Lower leg skin (tissue), 4 donors: ENCODE measurements around the gene FAM13B. TPM values are rescaled to one million over a fixed set of nuclear protein-coding genes. Genes with fewer than 3 reads are reported as not detected.

ENCODE experiments used
- DNase-seq, 2 donors: peaks; one replicate each; pipeline ENCODE4 v3.0.0-alpha.2; 2019; ENCODE audit warnings: low spot score in 2 of 2
- H3K4me3 ChIP-seq: fragments of 200-600 bp; sonication (generic); 2 replicates; pipeline ENCODE4 v1.5.1; 2017; ENCODE audit warnings: mild to moderate bottlenecking, low read depth; ENCODE audit not compliant: poor library complexity, severe bottlenecking
- POLR2A ChIP-seq, 2 donors: fragments of 450-650 bp; IDR thresholded peaks; one replicate each; pipeline ENCODE4 v1.6.1; 2016 to 2017; ENCODE audit warnings: antibody characterized with exemption in 2 of 2, mild to moderate bottlenecking in 1 of 2, moderate library complexity in 1 of 2
- WGBS, 2 donors: methylation state at CpG; one replicate each; pipeline ENCODE4 v1.1.5; 2018; 5-methylcytosine and 5-hydroxymethylcytosine counted together
- intact Hi-C: fragments of 100-400 bp; cut with DNase I; formaldehyde crosslinking; loops from one replicate; pipeline ENCODE4 v1.15.0; 2023; ENCODE audit warnings: low total_unique reads
- total RNA-seq, 4 donors: library from RNA; depleted of rRNA; stranded (reverse); fragments of >200 nt; gene quantifications; one replicate each; pipeline ENCODE4 v1.1.0, GENCODE V29; 2016
- TF ChIP-seq, protein P1 (sequence below), 3 donors: fragments of 450-650 bp; IDR thresholded peaks; one replicate each; pipeline ENCODE4 v1.5.1; 2016; ENCODE audit warnings: antibody characterized with exemption in 3 of 3, mild to moderate bottlenecking in 3 of 3, moderate library complexity in 2 of 3

FAM13B gene
- total RNA-seq, 4 donors from 2014 or later: 17.9 to 25.6 (median 21.4) TPM

DNA sequence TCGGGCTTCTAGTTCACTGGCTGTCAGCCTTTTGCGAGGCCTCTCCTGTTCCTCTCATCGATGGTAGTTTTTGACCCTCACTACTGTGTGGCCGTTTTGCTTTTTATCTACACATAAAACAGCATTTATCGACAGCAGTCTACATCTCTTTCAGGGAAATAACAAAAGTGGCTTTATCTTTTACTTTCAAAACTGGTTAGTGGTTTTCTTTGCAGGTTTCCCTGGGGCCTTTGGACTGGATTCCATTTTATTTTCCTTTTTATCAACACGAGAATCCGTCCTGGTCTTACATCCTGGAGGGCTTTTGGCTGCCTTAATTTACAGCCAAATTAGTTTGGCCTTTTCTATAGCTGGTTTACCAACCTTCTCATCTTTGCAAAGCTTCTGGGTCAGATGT, 144.4 kb downstream of the FAM13B start:
- no peak overlapping the region for H3K4me3 ChIP-seq
- no peak for TF ChIP-seq POLR2A (IDR thresholded peaks at IDR 0.05)
- TF ChIP-seq, protein P1, sequence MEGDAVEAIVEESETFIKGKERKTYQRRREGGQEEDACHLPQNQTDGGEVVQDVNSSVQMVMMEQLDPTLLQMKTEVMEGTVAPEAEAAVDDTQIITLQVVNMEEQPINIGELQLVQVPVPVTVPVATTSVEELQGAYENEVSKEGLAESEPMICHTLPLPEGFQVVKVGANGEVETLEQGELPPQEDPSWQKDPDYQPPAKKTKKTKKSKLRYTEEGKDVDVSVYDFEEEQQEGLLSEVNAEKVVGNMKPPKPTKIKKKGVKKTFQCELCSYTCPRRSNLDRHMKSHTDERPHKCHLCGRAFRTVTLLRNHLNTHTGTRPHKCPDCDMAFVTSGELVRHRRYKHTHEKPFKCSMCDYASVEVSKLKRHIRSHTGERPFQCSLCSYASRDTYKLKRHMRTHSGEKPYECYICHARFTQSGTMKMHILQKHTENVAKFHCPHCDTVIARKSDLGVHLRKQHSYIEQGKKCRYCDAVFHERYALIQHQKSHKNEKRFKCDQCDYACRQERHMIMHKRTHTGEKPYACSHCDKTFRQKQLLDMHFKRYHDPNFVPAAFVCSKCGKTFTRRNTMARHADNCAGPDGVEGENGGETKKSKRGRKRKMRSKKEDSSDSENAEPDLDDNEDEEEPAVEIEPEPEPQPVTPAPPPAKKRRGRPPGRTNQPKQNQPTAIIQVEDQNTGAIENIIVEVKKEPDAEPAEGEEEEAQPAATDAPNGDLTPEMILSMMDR (IDR thresholded peaks at IDR 0.05): no peak
- no peak for DNase-seq
- intact Hi-C loops: no loop called here
- 55 to 57% methylated on average over 7 of the region's 7 CpGs for WGBS, 2 donors

Other genes starting within 250 kb of the FAM13B start
- 1 to 10 TPM in 2 of 4 donors, under 1 TPM in 2; 0.08 to 3.2 (median 1.2) TPM for gene MYOT, start 165.2 kb downstream of the FAM13B start, total RNA-seq
- gene PKD2L2, start 143.6 kb downstream of the FAM13B start, total RNA-seq: not detected
- gene WNT8A, start 51.0 kb upstream of the FAM13B start, total RNA-seq: not detected
- 1 to 10 TPM in 1 of 4 donors, under 1 TPM in 1, not detected in 2; 0.49 to 1.7 TPM for gene NME5, start 106.3 kb upstream of the FAM13B start, total RNA-seq
- gene BRD8, start 145.6 kb upstream of the FAM13B start, total RNA-seq: 10 to 100 TPM; 19.5 to 42.8 (median 31.0) TPM
- gene KIF20A, start 146.0 kb upstream of the FAM13B start, total RNA-seq: 1 to 10 TPM; 1.3 to 3.2 (median 2.3) TPM
- 10 to 100 TPM; 21.3 to 33.4 (median 23.3) TPM for gene CDC23, start 180.2 kb upstream of the FAM13B start, total RNA-seq
- 1 to 10 TPM in 1 of 4 donors, under 1 TPM in 1, not detected in 2; 0.42 to 1.6 TPM for gene GFRA3, start 241.5 kb upstream of the FAM13B start, total RNA-seq